K562 (cell line): ENCODE results near the gene BBS5. TPM values are rescaled to one million over a fixed set of nuclear protein-coding genes. Genes with fewer than 3 reads are reported as not detected.

Experiments
- ATAC-seq: fragments of 200-7000 bp; cut with Tn5 transposase; 3 replicates; pipeline ENCODE4 v1.9.1; 2020; ENCODE audit warnings: moderate library complexity
- BruUV-seq: library from RNA; stranded (reverse); fragments of 400-500 nt; replicated peaks from 2 replicates; lab custom pipeline; 2021; lab: Mats Ljungman, UMichigan
- CTCF ChIA-PET: fragments of 300-600 bp; formaldehyde crosslinking; extraction: SDS; loops from one replicate; lab custom pipeline; 2021; ENCODE audit warnings: low intra/inter-chr PET ratio; lab: Yijun Ruan, JAX
- POLR2A ChIA-PET: fragments of 300-600, 350-650 bp; sonication (Branson Sonifier 250); formaldehyde crosslinking; extraction: SDS; loops from one replicate; lab custom pipeline; 2021; ENCODE audit warnings: antibody characterized with exemption, inconsistent platforms; lab: Yijun Ruan, JAX
- DNase-seq, 4 experiments: peaks; one replicate each; pipeline versions ENCODE4 v3.0.0 to v3.0.0-alpha.2; 2011 to 2018; ENCODE audit warnings: low spot score in 3 of 4, mixed read lengths in 3 of 4; ENCODE audit errors: extremely low read depth in 1 of 4
- FAIRE-seq: peaks from 2 replicates; lab custom pipeline; 2011; peaks lifted over from hg19 to GRCh38; lab: Jason Lieb, UNC
- H2AFZ ChIP-seq: 2 replicates; pipeline ENCODE4 v1.6.0; 2011; ENCODE audit warnings: low read depth, low read length, control low read depth, inconsistent platforms
- H3K27ac ChIP-seq: fragments of 200-600 bp; 3 replicates; pipeline ENCODE4 v1.8.0; 2011; ENCODE audit warnings: low read depth, mild to moderate bottlenecking, control low read depth, inconsistent platforms, low read length, moderate library complexity, mixed read lengths; ENCODE audit errors: extremely low read depth
- H3K27me3 ChIP-seq, 2 experiments: fragments of 300-600 bp in 1 of 2; 2 replicates in 1 of 2; 3 replicates in 1 of 2; pipeline versions ENCODE4 v1.6.0 to v1.8.0; 2011; ENCODE audit warnings: inconsistent platforms in 2 of 2, low read length in 2 of 2, mild to moderate bottlenecking in 1 of 2, mixed read lengths in 1 of 2, moderate library complexity in 1 of 2; ENCODE audit not compliant: control insufficient read depth in 2 of 2, insufficient read depth in 2 of 2
- H3K36me3 ChIP-seq: fragments of 300-600 bp; 3 replicates; pipeline ENCODE4 v1.8.0; 2011; ENCODE audit warnings: mild to moderate bottlenecking, low read length, inconsistent platforms; ENCODE audit not compliant: control insufficient read depth, insufficient read depth
- H3K4me1 ChIP-seq, 2 experiments: fragments of 200-600 bp in 1 of 2; replicated peaks in 1 of 2; 2 replicates in 1 of 2; 3 replicates in 1 of 2; pipeline versions ENCODE4 v1.5.1 to v1.8.0; 2011; ENCODE audit warnings: inconsistent platforms in 2 of 2, low read length in 2 of 2, mild to moderate bottlenecking in 1 of 2, mixed read lengths in 1 of 2, moderate library complexity in 1 of 2; ENCODE audit not compliant: control insufficient read depth in 2 of 2, insufficient read depth in 2 of 2
- H3K4me2 ChIP-seq: 2 replicates; pipeline ENCODE4 v1.6.1; 2011; ENCODE audit warnings: low read length, control low read depth, inconsistent platforms, mixed read lengths; ENCODE audit not compliant: insufficient read depth
- H3K4me3 ChIP-seq: fragments of 200-600 bp; sonication (generic), shearing (Covaris generic); 2 replicates; pipeline ENCODE4 v1.5.1; 2016; ENCODE audit warnings: control low read depth, inconsistent platforms
- H3K79me2 ChIP-seq: fragments of 200-600 bp; 3 replicates; pipeline ENCODE4 v1.8.0; 2011; ENCODE audit warnings: low read length, inconsistent platforms; ENCODE audit not compliant: control insufficient read depth, insufficient read depth
- H3K9ac ChIP-seq, 2 experiments: 2 replicates each; pipeline versions ENCODE4 v1.6.0 to v1.6.1; 2011; ENCODE audit warnings: low read depth in 2 of 2, low read length in 2 of 2, control low read depth in 1 of 2, inconsistent platforms in 1 of 2, mild to moderate bottlenecking in 1 of 2, mixed read lengths in 1 of 2; ENCODE audit not compliant: insufficient read depth in 1 of 2
- H3K9me1 ChIP-seq: one replicate; pipeline ENCODE4 v1.6.0; 2011; ENCODE audit warnings: inconsistent platforms, mild to moderate bottlenecking, low read length, moderate library complexity; ENCODE audit not compliant: control insufficient read depth, insufficient read depth
- H3K9me3 ChIP-seq: replicated peaks from 2 replicates; pipeline ENCODE4 v1.5.1; 2011; ENCODE audit warnings: low read depth, low read length, inconsistent platforms; ENCODE audit not compliant: control insufficient read depth, insufficient read depth
- H4K20me1 ChIP-seq: replicated peaks from 2 replicates; pipeline ENCODE4 v1.6.1; 2011; ENCODE audit warnings: low read length, inconsistent platforms, mixed read lengths; ENCODE audit not compliant: control insufficient read depth, insufficient read depth
- ATF1 ChIP-seq, 2 experiments: fragments of 450-650 bp in 1 of 2; IDR thresholded peaks; 2 replicates each; pipeline ENCODE4 v1.6.1; 2016; ENCODE audit warnings: missing compliant biosample characterization in 1 of 2, missing genetic modification characterization in 1 of 2
- CBFA2T3 ChIP-seq: fragments of 450-650 bp; IDR thresholded peaks from 2 replicates; pipeline ENCODE4 v1.6.1; 2017
- ERF ChIP-seq: fragments of 450-650 bp; formaldehyde crosslinking; IDR thresholded peaks from 2 replicates; pipeline ENCODE4 v1.4.0; 2020; ENCODE audit warnings: mild to moderate bottlenecking, mixed read lengths
- ETS2 ChIP-seq: IDR thresholded peaks from 2 replicates; pipeline ENCODE4 v1.6.1; 2016; ENCODE audit warnings: borderline replicate concordance, missing genetic modification characterization, mild to moderate bottlenecking, moderate library complexity, missing compliant biosample characterization; ENCODE audit not compliant: poor library complexity, severe bottlenecking
- KAT2B ChIP-seq: IDR thresholded peaks from one replicate; pipeline ENCODE4 v1.6.1; 2012; ENCODE audit warnings: low read depth, mild to moderate bottlenecking, control low read depth, inconsistent platforms, low read length, moderate library complexity
- L3MBTL2 ChIP-seq: fragments of 450-650 bp; IDR thresholded peaks from 2 replicates; pipeline ENCODE4 v1.6.1; 2016; ENCODE audit warnings: mild to moderate bottlenecking, moderate library complexity
- POLR2AphosphoS2 ChIP-seq: IDR thresholded peaks from 2 replicates; pipeline ENCODE4 v1.6.1; 2012; ENCODE audit warnings: low read length, improper control_type of control experiment
- POLR2G ChIP-seq: fragments of 200-400 bp; formaldehyde crosslinking; IDR thresholded peaks from 2 replicates; pipeline ENCODE4 v1.6.1; 2017; ENCODE audit warnings: low read depth, mild to moderate bottlenecking, antibody characterized with exemption, low read length, moderate library complexity
- POLR2H ChIP-seq: IDR thresholded peaks from 2 replicates; pipeline ENCODE4 v1.6.1; 2016; ENCODE audit warnings: missing genetic modification characterization, low read depth, mild to moderate bottlenecking, control low read depth, missing compliant biosample characterization, moderate library complexity
- PURB ChIP-seq: sonication (generic); formaldehyde crosslinking; IDR thresholded peaks from 2 replicates; pipeline ENCODE4 v1.9.0; 2021; ENCODE audit warnings: low read depth, mild to moderate bottlenecking, missing genetic modification reagents
- TCF3 ChIP-seq: sonication (generic); formaldehyde crosslinking; IDR thresholded peaks from 2 replicates; pipeline ENCODE4 v1.4.0; 2020; ENCODE audit warnings: mild to moderate bottlenecking, missing genetic modification reagents
- ZNF232 ChIP-seq: sonication (generic); formaldehyde crosslinking; IDR thresholded peaks from 2 replicates; pipeline ENCODE4 v1.8.0; 2022; ENCODE audit warnings: mild to moderate bottlenecking, missing genetic modification reagents
- ZNF561 ChIP-seq: fragments of 450-650 bp; formaldehyde crosslinking; conservative IDR thresholded peaks from 2 replicates; pipeline ENCODE4 v1.4.0; 2020; ENCODE audit warnings: mild to moderate bottlenecking, moderate library complexity
- WGBS: fragments of 100-300 bp; shearing (Covaris generic); methylation state at CpG from one replicate; pipeline ENCODE4 v1.1.6; 2016; ENCODE audit warnings: low coverage, mixed read lengths; ENCODE audit not compliant: insufficient coverage; ENCODE audit errors: missing lambda C conversion rate; 5-methylcytosine and 5-hydroxymethylcytosine counted together
- in situ Hi-C: fragments of 300-500 bp; cut with MboI; formaldehyde crosslinking; loops from 4 replicates; pipeline ENCODE4 v1.15.0; 2018; ENCODE audit warnings: inconsistent platforms, mixed read lengths
- intact Hi-C: fragments of 100-400 bp; cut with micrococcal nuclease; formaldehyde crosslinking; loops from 2 replicates; pipeline ENCODE4 v1.14.2; 2022
- polyA plus RNA-seq, 8 experiments: library from polyadenylated mRNA; depleted of rRNA in 4 of 8; stranded (reverse) in 5 of 8; unstranded in 3 of 8; fragments of >200 nt; fragmentation: Nextera tagmentation in 2 of 8; fragmentation: Illumina TruSeq in 1 of 8; extraction: Ambion mirVana in 2 of 8; extraction: Trizol in 1 of 8; gene quantifications; 2 replicates each; pipeline versions ENCODE4 v1.2.1 to v1.2.3, GENCODE V29; 2011 to 2014; ENCODE audit warnings: inconsistent platforms in 1 of 8, missing spikeins in 1 of 8
- total RNA-seq, 7 experiments: library from RNA; depleted of rRNA in 6 of 7; stranded (reverse); fragments of >200 nt in 6 of 7; fragmentation: Illumina TruSeq in 2 of 7; extraction: Trizol in 2 of 7; gene quantifications; 2 replicates each; pipeline versions ENCODE4 v1.2.1 to v1.2.3, GENCODE V29; 2011 to 2021; ENCODE audit warnings: low replicate concordance in 1 of 7
- TF ChIP-seq, protein P1 (sequence below): fragments of 450-650 bp; IDR thresholded peaks from 2 replicates; pipeline ENCODE4 v1.6.1; 2016; ENCODE audit warnings: low read depth, mild to moderate bottlenecking, moderate library complexity
- TF ChIP-seq, protein P2 (sequence below): fragments of 450-650 bp; conservative IDR thresholded peaks from 2 replicates; pipeline ENCODE4 v1.6.1; 2016; ENCODE audit warnings: missing genetic modification characterization, low read depth, mild to moderate bottlenecking, control low read depth, missing compliant biosample characterization
- TF ChIP-seq, protein P3 (sequence below), 2 experiments: fragments of 450-650 bp; IDR thresholded peaks; 2 replicates each; pipeline ENCODE4 v1.6.1; 2016
- TF ChIP-seq, protein P4 (sequence below): fragments of 450-650 bp; IDR thresholded peaks from 2 replicates; pipeline ENCODE4 v1.7.1; 2018; ENCODE audit warnings: mild to moderate bottlenecking, low read depth; ENCODE audit not compliant: partially characterized antibody

The BBS5 gene
- total and polyA plus RNA-seq, 9 of the 15 experiments (the other 6 are each of a cell fraction or from before 2014, with no cell fraction given), result 0.48 to 6.9 (median 4.3) TPM

DNA sequence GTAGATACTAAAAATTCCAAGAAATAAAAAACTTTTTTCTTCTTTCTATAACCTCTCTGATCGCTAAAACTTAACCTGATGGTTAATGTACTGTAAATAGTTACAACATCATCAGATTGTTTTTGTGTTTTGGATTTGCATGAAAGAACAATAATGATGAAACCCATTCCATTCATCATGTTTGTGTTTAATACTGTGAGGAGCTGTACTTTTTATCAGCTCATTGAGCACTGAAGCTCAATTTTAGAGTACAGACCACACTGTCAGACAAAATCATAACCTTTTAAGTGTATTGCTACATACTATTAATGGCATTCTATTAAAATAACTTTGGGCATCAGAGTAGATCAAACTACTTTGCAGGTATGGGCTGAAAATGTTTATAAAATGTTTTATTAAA, 14.8 kb upstream of the BBS5 start:
- no peak overlapping the region for H3K9ac ChIP-seq
- 20% methylated on average over 1 of the region's 1 CpG for WGBS
- H3K4me2 ChIP-seq, result no peak overlapping the region
- no peaks in the 10 kb centered on the region for H3K9me3 ChIP-seq
- H3K27me3 ChIP-seq, result no peaks in the 10 kb centered on the region
- no peaks in the 10 kb centered on the region for H3K9me1 ChIP-seq
- TF ChIP-seq L3MBTL2 (no peak), ATF1 (CRISPR knock-in tag; IDR thresholded peaks at IDR 0.05) (no peak), ATF1 (tag; IDR thresholded peaks at IDR 0.05) (no peak), CBFA2T3 (no peak), POLR2G (no peak), ZNF232 (CRISPR knock-in tag) (no peak), POLR2AphosphoS2 (no peak), ERF (CRISPR knock-in tag) (no peak), KAT2B (no peak), PURB (CRISPR knock-in tag) (no peak), ZNF561 (CRISPR knock-in tag) (no peak), ETS2 (no peak), POLR2H (tag) (no peak), TCF3 (CRISPR knock-in tag) (no peak)
- TF ChIP-seq, protein P1, sequence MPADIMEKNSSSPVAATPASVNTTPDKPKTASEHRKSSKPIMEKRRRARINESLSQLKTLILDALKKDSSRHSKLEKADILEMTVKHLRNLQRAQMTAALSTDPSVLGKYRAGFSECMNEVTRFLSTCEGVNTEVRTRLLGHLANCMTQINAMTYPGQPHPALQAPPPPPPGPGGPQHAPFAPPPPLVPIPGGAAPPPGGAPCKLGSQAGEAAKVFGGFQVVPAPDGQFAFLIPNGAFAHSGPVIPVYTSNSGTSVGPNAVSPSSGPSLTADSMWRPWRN, result no peak
- TF ChIP-seq, protein P2, sequence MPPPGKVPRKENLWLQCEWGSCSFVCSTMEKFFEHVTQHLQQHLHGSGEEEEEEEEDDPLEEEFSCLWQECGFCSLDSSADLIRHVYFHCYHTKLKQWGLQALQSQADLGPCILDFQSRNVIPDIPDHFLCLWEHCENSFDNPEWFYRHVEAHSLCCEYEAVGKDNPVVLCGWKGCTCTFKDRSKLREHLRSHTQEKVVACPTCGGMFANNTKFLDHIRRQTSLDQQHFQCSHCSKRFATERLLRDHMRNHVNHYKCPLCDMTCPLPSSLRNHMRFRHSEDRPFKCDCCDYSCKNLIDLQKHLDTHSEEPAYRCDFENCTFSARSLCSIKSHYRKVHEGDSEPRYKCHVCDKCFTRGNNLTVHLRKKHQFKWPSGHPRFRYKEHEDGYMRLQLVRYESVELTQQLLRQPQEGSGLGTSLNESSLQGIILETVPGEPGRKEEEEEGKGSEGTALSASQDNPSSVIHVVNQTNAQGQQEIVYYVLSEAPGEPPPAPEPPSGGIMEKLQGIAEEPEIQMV (tag), result no peak
- TF ChIP-seq, protein P3, sequence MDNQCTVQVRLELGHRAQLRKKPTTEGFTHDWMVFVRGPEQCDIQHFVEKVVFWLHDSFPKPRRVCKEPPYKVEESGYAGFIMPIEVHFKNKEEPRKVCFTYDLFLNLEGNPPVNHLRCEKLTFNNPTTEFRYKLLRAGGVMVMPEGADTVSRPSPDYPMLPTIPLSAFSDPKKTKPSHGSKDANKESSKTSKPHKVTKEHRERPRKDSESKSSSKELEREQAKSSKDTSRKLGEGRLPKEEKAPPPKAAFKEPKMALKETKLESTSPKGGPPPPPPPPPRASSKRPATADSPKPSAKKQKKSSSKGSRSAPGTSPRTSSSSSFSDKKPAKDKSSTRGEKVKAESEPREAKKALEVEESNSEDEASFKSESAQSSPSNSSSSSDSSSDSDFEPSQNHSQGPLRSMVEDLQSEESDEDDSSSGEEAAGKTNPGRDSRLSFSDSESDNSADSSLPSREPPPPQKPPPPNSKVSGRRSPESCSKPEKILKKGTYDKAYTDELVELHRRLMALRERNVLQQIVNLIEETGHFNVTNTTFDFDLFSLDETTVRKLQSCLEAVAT (IDR thresholded peaks at IDR 0.05), result no peak
- TF ChIP-seq, protein P4, sequence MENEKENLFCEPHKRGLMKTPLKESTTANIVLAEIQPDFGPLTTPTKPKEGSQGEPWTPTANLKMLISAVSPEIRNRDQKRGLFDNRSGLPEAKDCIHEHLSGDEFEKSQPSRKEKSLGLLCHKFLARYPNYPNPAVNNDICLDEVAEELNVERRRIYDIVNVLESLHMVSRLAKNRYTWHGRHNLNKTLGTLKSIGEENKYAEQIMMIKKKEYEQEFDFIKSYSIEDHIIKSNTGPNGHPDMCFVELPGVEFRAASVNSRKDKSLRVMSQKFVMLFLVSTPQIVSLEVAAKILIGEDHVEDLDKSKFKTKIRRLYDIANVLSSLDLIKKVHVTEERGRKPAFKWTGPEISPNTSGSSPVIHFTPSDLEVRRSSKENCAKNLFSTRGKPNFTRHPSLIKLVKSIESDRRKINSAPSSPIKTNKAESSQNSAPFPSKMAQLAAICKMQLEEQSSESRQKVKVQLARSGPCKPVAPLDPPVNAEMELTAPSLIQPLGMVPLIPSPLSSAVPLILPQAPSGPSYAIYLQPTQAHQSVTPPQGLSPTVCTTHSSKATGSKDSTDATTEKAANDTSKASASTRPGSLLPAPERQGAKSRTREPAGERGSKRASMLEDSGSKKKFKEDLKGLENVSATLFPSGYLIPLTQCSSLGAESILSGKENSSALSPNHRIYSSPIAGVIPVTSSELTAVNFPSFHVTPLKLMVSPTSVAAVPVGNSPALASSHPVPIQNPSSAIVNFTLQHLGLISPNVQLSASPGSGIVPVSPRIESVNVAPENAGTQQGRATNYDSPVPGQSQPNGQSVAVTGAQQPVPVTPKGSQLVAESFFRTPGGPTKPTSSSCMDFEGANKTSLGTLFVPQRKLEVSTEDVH, result no peak
- peaks cover 0 to 3% of the 10 kb centered on the region in 2 experiments; a peak in 1 of 5 replicates for H3K4me1 ChIP-seq
- no peak for DNase-seq
- peak overlapping the region; percentile 69; the same call in 1 of the 2 replicates for H2AFZ ChIP-seq
- BruUV-seq, result no TSS peak
- no peaks in the 10 kb centered on the region for H4K20me1 ChIP-seq
- intact Hi-C loops, result no loop called here
- ChIA-PET CTCF (no interaction called here), POLR2A (interaction anchor here (0.6 kb wide), 1 partner anchor 50 kb away, joined by 3 read pairs; no protein-coding TSS in a partner anchor)
- no peak for ATAC-seq
- no peaks in the 10 kb centered on the region for H3K79me2 ChIP-seq
- no peak overlapping the region for H3K27ac ChIP-seq
- in situ Hi-C loops, result no loop called here
- H3K36me3 ChIP-seq, result no peaks in the 10 kb centered on the region
- H3K4me3 ChIP-seq, result no peak overlapping the region
- peak; percentile 56 for FAIRE-seq
